Naive thymus-derived CD4-positive, alpha-beta T cell (primary cell): ENCODE results near the gene SEBOX. TPM values are rescaled to one million over a fixed set of nuclear protein-coding genes. Genes with fewer than 3 reads are reported as not detected.

Source experiments
- ATAC-seq: fragments of 150-1000 bp; cut with Tn5 transposase; 2 replicates; pipeline ENCODE4 v1.10.0; 2021; ENCODE audit warnings: mild to moderate bottlenecking, moderate library complexity
- CTCF ChIA-PET: fragments of 350-600 bp; sonication (Branson Sonifier 250); formaldehyde crosslinking; loops from one replicate; lab custom pipeline; 2021; ENCODE audit warnings: antibody characterized with exemption; lab: Charles Lee
- POLR2A ChIA-PET: fragments of 350-600 bp; sonication (Branson Sonifier 250); formaldehyde crosslinking; loops from one replicate; lab custom pipeline; 2021; ENCODE audit warnings: antibody characterized with exemption, inconsistent platforms; lab: Charles Lee
- DNase-seq, 9 donors: peaks; one replicate each; pipeline versions ENCODE4 v3.0.0 to v3.0.0-alpha.2; 2020 to 2022; ENCODE audit warnings: mixed read lengths in 1 of 9
- H3K27ac ChIP-seq: one replicate; pipeline ENCODE4 v1.7.0; 2013; ENCODE audit warnings: mild to moderate bottlenecking, low read depth, low read length, moderate library complexity
- H3K27me3 ChIP-seq, 2 donors: one replicate each; pipeline ENCODE4 v1.7.0; 2013; ENCODE audit warnings: low read length in 2 of 2, mild to moderate bottlenecking in 2 of 2, moderate library complexity in 2 of 2; ENCODE audit not compliant: control insufficient read depth in 2 of 2, insufficient read depth in 2 of 2
- H3K36me3 ChIP-seq, 3 experiments: 1 replicate in 2 of 3; 2 replicates in 1 of 3; pipeline ENCODE4 v1.7.0; 2013; ENCODE audit warnings: low read length in 3 of 3, mild to moderate bottlenecking in 3 of 3, moderate library complexity in 1 of 3; ENCODE audit not compliant: insufficient read depth in 3 of 3, control insufficient read depth in 2 of 3
- H3K4me1 ChIP-seq, 2 donors: one replicate each; pipeline ENCODE4 v1.7.0; 2013; ENCODE audit warnings: low read length in 2 of 2, mild to moderate bottlenecking in 2 of 2, moderate library complexity in 1 of 2; ENCODE audit not compliant: control insufficient read depth in 2 of 2, insufficient read depth in 2 of 2
- H3K4me3 ChIP-seq: 2 replicates; pipeline ENCODE4 v1.7.0; 2013; ENCODE audit warnings: mild to moderate bottlenecking, low read length
- H3K9me3 ChIP-seq, 3 experiments: 1 replicate in 2 of 3; 2 replicates in 1 of 3; pipeline ENCODE4 v1.7.0; 2013; ENCODE audit warnings: low read length in 3 of 3; ENCODE audit not compliant: control insufficient read depth in 2 of 3
- H3K27ac Mint-ChIP-seq, 9 donors: one replicate each; pipeline ENCODE4 v1.8.0; 2020 to 2022; ENCODE audit warnings: mixed read lengths in 9 of 9, mild to moderate bottlenecking in 8 of 9, moderate library complexity in 5 of 9, inconsistent platforms in 2 of 9
- H3K27me3 Mint-ChIP-seq, 5 donors: one replicate each; pipeline ENCODE4 v1.8.0; 2021 to 2022; ENCODE audit warnings: mixed read lengths in 5 of 5, mild to moderate bottlenecking in 1 of 5
- H3K36me3 Mint-ChIP-seq, 5 donors: one replicate each; pipeline ENCODE4 v1.8.0; 2020 to 2022; ENCODE audit warnings: mixed read lengths in 5 of 5, mild to moderate bottlenecking in 3 of 5, inconsistent platforms in 1 of 5
- H3K4me1 Mint-ChIP-seq, 7 donors: one replicate each; pipeline ENCODE4 v1.8.0; 2020 to 2022; ENCODE audit warnings: mixed read lengths in 7 of 7, mild to moderate bottlenecking in 3 of 7, inconsistent platforms in 1 of 7
- H3K4me3 Mint-ChIP-seq, 10 donors: one replicate each; pipeline ENCODE4 v1.8.0; 2020 to 2022; ENCODE audit warnings: mild to moderate bottlenecking in 10 of 10, mixed read lengths in 10 of 10, moderate library complexity in 6 of 10, inconsistent platforms in 2 of 10
- H3K9me3 Mint-ChIP-seq, 11 donors: one replicate each; pipeline ENCODE4 v1.8.0; 2020 to 2022; ENCODE audit warnings: mixed read lengths in 11 of 11, mild to moderate bottlenecking in 4 of 11, inconsistent platforms in 1 of 11, moderate library complexity in 1 of 11
- intact Hi-C, 2 donors: fragments of 100-400 bp; cut with micrococcal nuclease; formaldehyde crosslinking; loops; one replicate each; pipeline ENCODE4 v1.15.1; 2023
- polyA plus RNA-seq, 2 donors: library from polyadenylated mRNA; unstranded; fragments of 300-500 nt; fragmentation: Illumina TruSeq; gene quantifications; one replicate each; pipeline ENCODE4 v1.2.3, GENCODE V29; 2021
- total RNA-seq, 6 experiments: library from RNA in 5 of 6; stranded (reverse) in 5 of 6; gene quantifications; 1 replicate in 5 of 6; 2 replicates in 1 of 6; pipeline ENCODE4 v1.2.3 and lab custom pipeline; 2021 to 2026

The SEBOX gene
- total and polyA plus RNA-seq, 7 experiments from 2014 or later = not detected

GRCh38 chr17:28335201-28335958 lies 29.6 kb downstream of the SEBOX start, which contains the start of the genes IFT20 and TNFAIP1:
Gene IFT20, minus strand, starts transcription at chr17:28335472. Its CDS starts 3,487 bp downstream, at chr17:28331985.
Gene TNFAIP1, plus strand, starts transcription at chr17:28335761. Its CDS starts 3,761 bp downstream, at chr17:28339522.
- ChIA-PET CTCF (interaction anchor here (0.5 to 1.8 kb wide), 3 partner anchors 15 to 311 kb away, joined by 3 to 14 read pairs (median 3); partner anchors contain the start of gene POLDIP2), POLR2A (interaction anchor here (0.7 to 4.6 kb wide), 22 partner anchors 11 to 616 kb away, joined by 3 to 75 read pairs (median 4); partner anchors contain the start of genes ALDOC, BLTP2, PHF12 and POLDIP2)
- H3K27ac ChIP-seq = peak within 1 kb of the TSS; percentile 95
- Mint-ChIP-seq H3K36me3 (peaks cover 0 to 15% (median 0%) of the 10 kb centered on the region in 5 donors), H3K27me3 (no peaks in the 10 kb centered on the region), H3K27ac (peak within 1 kb of the TSS; percentile 91 to 98 (median 97)), H3K4me1 (peaks cover 31 to 63% (median 59%) of the 10 kb centered on the region in 7 donors), H3K9me3 (no peaks in the 10 kb centered on the region), H3K4me3 (peak within 1 kb of the TSS; percentile 86 to 99 (median 97))
- H3K4me3 ChIP-seq = peak within 1 kb of the TSS; percentile 79
- H3K27me3 ChIP-seq = no peaks in the 10 kb centered on the region
- ATAC-seq = peak; percentile 98
- peaks cover 0 to 37% (median 7%) of the 10 kb centered on the region in 3 experiments for H3K36me3 ChIP-seq
- DNase-seq = peak; percentile 86 to 100 (median 98)
- intact Hi-C loops = loop anchor here (1.0 to 10.0 kb wide), 16 partner anchors 16 to 530 kb away; partner anchors contain the start of genes POLDIP2 (in 2 of the 2), SARM1 (in 2 of the 2), TMEM97 (in 2 of the 2) and ALDOC (in 1 of the 2)
- H3K4me1 ChIP-seq = peaks cover 16 to 19% of the 10 kb centered on the region in 2 donors
- no peaks in the 10 kb centered on the region for H3K9me3 ChIP-seq

- no peaks in the 10 kb centered on the region for H3K27me3 Mint-ChIP-seq
- ChIA-PET CTCF (interaction anchor here (1.8 kb wide), 1 partner anchor 22 kb away, joined by 14 read pairs; the partner anchor contains the start of gene POLDIP2), POLR2A (interaction anchor here (1.0 to 4.6 kb wide), 9 partner anchors 11 to 617 kb away, joined by 5 to 75 read pairs (median 8); partner anchors contain the start of genes BLTP2, PHF12 and POLDIP2)
- intact Hi-C loops = loop anchor here (1.0 to 10.0 kb wide), 16 partner anchors 15 to 529 kb away; partner anchors contain the start of genes POLDIP2 (in 2 of the 2), SARM1 (in 2 of the 2), TMEM97 (in 2 of the 2) and ALDOC (in 1 of the 2)
- Histone ChIP-seq H3K4me3 (peak overlapping the region; percentile 79), H3K4me1 (peaks cover 16 to 19% of the 10 kb centered on the region in 2 donors), H3K27ac (peak overlapping the region; percentile 95), H3K27me3 (no peaks in the 10 kb centered on the region), H3K36me3 (peaks cover 0 to 33% (median 7%) of the 10 kb centered on the region in 3 experiments), H3K9me3 (no peaks in the 10 kb centered on the region)
- H3K4me3 Mint-ChIP-seq = peak overlapping the region; percentile 86 to 99 (median 97)
- DNase-seq (no peak), ATAC-seq (no peak)
- peaks cover 0 to 13% (median 0%) of the 10 kb centered on the region in 5 donors for H3K36me3 Mint-ChIP-seq
- peaks cover 31 to 63% (median 59%) of the 10 kb centered on the region in 7 donors for H3K4me1 Mint-ChIP-seq
- H3K9me3 Mint-ChIP-seq = no peaks in the 10 kb centered on the region
- peak overlapping the region; percentile 91 to 98 (median 97) for H3K27ac Mint-ChIP-seq
Measured at GRCh38 chr17:28334666-28335200, 30.3 kb downstream of the SEBOX start.

GRCh38 chr17:28334171-28334570 lies 30.8 kb downstream of the SEBOX start:
- peak overlapping the region; percentile 91 to 98 (median 97) for H3K27ac Mint-ChIP-seq
- H3K4me3 Mint-ChIP-seq = peak overlapping the region; percentile 86 to 99 (median 97)
- Histone ChIP-seq H3K4me3 (peak overlapping the region; percentile 79), H3K27me3 (no peaks in the 10 kb centered on the region), H3K27ac (peak overlapping the region; percentile 95), H3K4me1 (peaks cover 16 to 19% of the 10 kb centered on the region in 2 donors), H3K36me3 (peaks cover 3 to 32% (median 7%) of the 10 kb centered on the region in 3 experiments), H3K9me3 (no peaks in the 10 kb centered on the region)
- H3K36me3 Mint-ChIP-seq = peaks cover 0 to 15% (median 0%) of the 10 kb centered on the region in 5 donors
- ATAC-seq (no peak), DNase-seq (no peak)
- no peaks in the 10 kb centered on the region for H3K9me3 Mint-ChIP-seq
- H3K27me3 Mint-ChIP-seq = no peaks in the 10 kb centered on the region
- ChIA-PET POLR2A (interaction anchor here (2.7 to 4.6 kb wide), 2 partner anchors 23 to 617 kb away, joined by 18 to 75 read pairs; partner anchors contain the start of genes PHF12 and POLDIP2), CTCF (no interaction called here)
- H3K4me1 Mint-ChIP-seq = peaks cover 31 to 61% (median 59%) of the 10 kb centered on the region in 7 donors
- intact Hi-C loops = loop anchor here (2.0 to 10.0 kb wide), 6 partner anchors 55 to 395 kb away; partner anchors contain the start of genes BLTP2 (in 1 of the 2), NEK8 (in 1 of the 2), PIGS (in 1 of the 2) and RPL23A (in 1 of the 2)

- no peak for ATAC-seq
- Mint-ChIP-seq H3K27ac (peak overlapping the region in 4 of 9 donors; percentile 59 to 98 (median 97)), H3K4me3 (peak overlapping the region in 6 of 10 donors; percentile 27 to 97 (median 93))
Measured at GRCh38 chr17:28333083-28333746, 31.8 kb downstream of the SEBOX start.

GRCh38 chr17:28331891-28332420 lies 33.0 kb downstream of the SEBOX start:
- Mint-ChIP-seq H3K4me1 (peaks cover 22 to 42% (median 41%) of the 10 kb centered on the region in 7 donors), H3K36me3 (peaks cover 0 to 27% (median 5%) of the 10 kb centered on the region in 5 donors), H3K9me3 (no peaks in the 10 kb centered on the region), H3K4me3 (peak overlapping the region in 3 of 10 donors; percentile 32 to 56 (median 34)), H3K27me3 (no peaks in the 10 kb centered on the region), H3K27ac (peak overlapping the region in 6 of 9 donors; percentile 5 to 84 (median 52))
- Histone ChIP-seq H3K36me3 (peaks cover 3 to 50% (median 7%) of the 10 kb centered on the region in 3 experiments), H3K27me3 (no peaks in the 10 kb centered on the region), H3K4me1 (peaks cover 16 to 19% of the 10 kb centered on the region in 2 donors), H3K4me3 (no peak overlapping the region), H3K9me3 (no peaks in the 10 kb centered on the region), H3K27ac (no peak overlapping the region)
- CTCF ChIA-PET = no interaction called here
- POLR2A ChIA-PET = interaction anchor here (4.6 kb wide), 1 partner anchor 25 kb away, joined by 75 read pairs; the partner anchor contains the start of gene POLDIP2
- ATAC-seq (no peak), DNase-seq (no peak)
- intact Hi-C loops = loop anchor here (10.0 kb wide), 2 partner anchors 213 to 313 kb away; partner anchors contain the start of gene BLTP2 (in 1 of the 2)

More at GRCh38 chr17:28333083-28333746, 31.8 kb downstream of the SEBOX start:
- no peak for DNase-seq
- no peak overlapping the region for H3K4me3 ChIP-seq
- Mint-ChIP-seq H3K27me3 (no peaks in the 10 kb centered on the region), H3K4me1 (peaks cover 31 to 54% (median 52%) of the 10 kb centered on the region in 7 donors), H3K9me3 (no peaks in the 10 kb centered on the region), H3K36me3 (peaks cover 0 to 22% (median 3%) of the 10 kb centered on the region in 5 donors)
- peaks cover 16 to 19% of the 10 kb centered on the region in 2 donors for H3K4me1 ChIP-seq
- intact Hi-C loops = loop anchor here (10.0 kb wide), 2 partner anchors 212 to 312 kb away; partner anchors contain the start of gene BLTP2 (in 1 of the 2)
- ChIA-PET POLR2A (interaction anchor here (0.6 to 4.6 kb wide), 3 partner anchors 10 to 24 kb away, joined by 4 to 75 read pairs (median 5); partner anchors contain the start of gene POLDIP2), CTCF (no interaction called here)
- H3K27me3 ChIP-seq = no peaks in the 10 kb centered on the region
- peaks cover 3 to 40% (median 7%) of the 10 kb centered on the region in 3 experiments for H3K36me3 ChIP-seq
- no peak overlapping the region for H3K27ac ChIP-seq
- H3K9me3 ChIP-seq = no peaks in the 10 kb centered on the region
